ENCODE data around the gene INSM2. TPM values are rescaled to one million over a fixed set of nuclear protein-coding genes. Genes with fewer than 3 reads are reported as not detected.
A peak's percentile ranks its signal among the peaks of the same experiment; 100 is the strongest.

INSM2 gene
- polyA plus RNA-seq, 1 donor = 0.03 TPM

DNA sequence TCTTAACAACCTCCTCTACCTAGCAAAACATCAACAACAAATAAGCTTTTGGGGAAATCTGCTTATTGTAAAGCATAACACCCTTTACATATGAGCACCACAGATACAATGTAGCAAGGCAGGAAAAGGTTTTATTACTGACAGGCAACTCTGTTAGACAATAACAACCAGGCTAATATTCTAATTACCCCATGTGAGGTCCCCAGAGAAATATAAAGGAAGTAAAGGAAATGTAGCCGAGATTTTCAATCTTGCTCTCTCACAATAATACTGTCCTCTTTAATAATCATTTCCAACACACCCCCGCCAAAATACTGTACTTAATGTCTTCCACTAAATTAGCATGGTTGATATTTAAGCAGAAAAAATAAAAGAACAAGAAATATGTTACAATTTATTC lies 14.0 kb upstream of the INSM2 start:
- Histone ChIP-seq H3K36me3 (ENCODE audit: control insufficient read depth, insufficient read depth, low read length) (no peaks in the 10 kb centered on the region), H3K27me3 (ENCODE audit: control insufficient read depth, insufficient read depth, low read length) (no peaks in the 10 kb centered on the region), H3K27ac (ENCODE audit: low read length) (no peak overlapping the region), H3K4me3 (ENCODE audit: low read length) (no peak overlapping the region), H3K4me1 (ENCODE audit: control insufficient read depth, insufficient read depth, low read length) (no peaks in the 10 kb centered on the region), H3K9me3 (ENCODE audit: control insufficient read depth, low read depth, low read length) (no peaks in the 10 kb centered on the region)
- DNase-seq = no peak
- WGBS (ENCODE audit: insufficient coverage, low lambda C conversion rate) = no CpG with 5 or more reads among the region's 2 CpGs

GRCh38 chr14:35525695-35526094 lies 8.3 kb upstream of the INSM2 start:
- Histone ChIP-seq H3K4me3 (ENCODE audit: low read length) (no peak overlapping the region), H3K9me3 (ENCODE audit: control insufficient read depth, low read depth, low read length) (peaks cover 4% of the 10 kb centered on the region), H3K27ac (ENCODE audit: low read length) (no peak overlapping the region), H3K36me3 (ENCODE audit: control insufficient read depth, insufficient read depth, low read length) (no peaks in the 10 kb centered on the region), H3K27me3 (ENCODE audit: control insufficient read depth, insufficient read depth, low read length) (peaks cover 15% of the 10 kb centered on the region), H3K4me1 (ENCODE audit: control insufficient read depth, insufficient read depth, low read length) (no peaks in the 10 kb centered on the region)
- no peak for DNase-seq
- WGBS (ENCODE audit: insufficient coverage, low lambda C conversion rate) = 83% methylated on average over 1 of the region's 3 CpGs

DNA sequence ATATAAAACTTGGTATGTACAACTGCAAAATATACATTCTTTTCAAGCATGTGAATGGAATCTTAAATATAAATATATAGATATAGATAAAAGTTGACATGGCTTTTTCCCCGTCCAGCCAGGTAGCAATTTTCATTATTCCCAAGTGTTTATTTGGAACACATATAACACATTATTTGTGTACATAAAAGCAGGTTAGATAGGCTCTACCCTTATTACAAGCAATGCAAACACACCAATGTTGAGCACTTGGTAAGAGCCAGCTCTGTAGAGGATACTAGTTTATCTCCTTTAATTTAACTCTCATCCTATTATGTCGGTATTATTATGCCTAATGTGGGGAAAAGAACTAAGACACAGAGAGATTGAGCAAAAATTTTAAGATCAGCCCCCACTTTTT lies 7.0 kb upstream of the INSM2 start:
- no peak for DNase-seq
- Histone ChIP-seq H3K9me3 (ENCODE audit: control insufficient read depth, low read depth, low read length) (peaks cover 4% of the 10 kb centered on the region), H3K27me3 (ENCODE audit: control insufficient read depth, insufficient read depth, low read length) (peaks cover 25% of the 10 kb centered on the region), H3K36me3 (ENCODE audit: control insufficient read depth, insufficient read depth, low read length) (no peaks in the 10 kb centered on the region), H3K4me1 (ENCODE audit: control insufficient read depth, insufficient read depth, low read length) (no peaks in the 10 kb centered on the region), H3K27ac (ENCODE audit: low read length) (no peak overlapping the region), H3K4me3 (ENCODE audit: low read length) (no peak overlapping the region)
- WGBS (ENCODE audit: insufficient coverage, low lambda C conversion rate) = no CpG with 5 or more reads among the region's 2 CpGs

GRCh38 chr14:35531960-35532747 lies 1.8 kb upstream of the INSM2 start:
- no peak for DNase-seq
- H3K9me3 ChIP-seq (ENCODE audit: control insufficient read depth, low read depth, low read length) = peaks cover 10% of the 10 kb centered on the region
- H3K4me1 ChIP-seq (ENCODE audit: control insufficient read depth, insufficient read depth, low read length) = peaks cover 4% of the 10 kb centered on the region
- H3K27ac ChIP-seq (ENCODE audit: low read length) = no peak overlapping the region
- no peak overlapping the region for H3K4me3 ChIP-seq (ENCODE audit: low read length)
- 100% methylated on average over 1 of the region's 1 CpG for WGBS (ENCODE audit: insufficient coverage, low lambda C conversion rate)
- H3K36me3 ChIP-seq (ENCODE audit: control insufficient read depth, insufficient read depth, low read length) = no peaks in the 10 kb centered on the region
- H3K27me3 ChIP-seq (ENCODE audit: control insufficient read depth, insufficient read depth, low read length) = peaks cover 67% of the 10 kb centered on the region

GRCh38 chr14:35532783-35533356 lies 1.1 kb upstream of the INSM2 start:
- Histone ChIP-seq H3K27ac (ENCODE audit: low read length) (no peak overlapping the region), H3K27me3 (ENCODE audit: control insufficient read depth, insufficient read depth, low read length) (peaks cover 67% of the 10 kb centered on the region), H3K4me3 (ENCODE audit: low read length) (peak overlapping the region; percentile 21), H3K36me3 (ENCODE audit: control insufficient read depth, insufficient read depth, low read length) (no peaks in the 10 kb centered on the region), H3K9me3 (ENCODE audit: control insufficient read depth, low read depth, low read length) (peaks cover 10% of the 10 kb centered on the region), H3K4me1 (ENCODE audit: control insufficient read depth, insufficient read depth, low read length) (peaks cover 4% of the 10 kb centered on the region)
- DNase-seq = peak in 1 of 2 donors; percentile 21
- WGBS (ENCODE audit: insufficient coverage, low lambda C conversion rate) = no CpG with 5 or more reads among the region's 6 CpGs

DNA sequence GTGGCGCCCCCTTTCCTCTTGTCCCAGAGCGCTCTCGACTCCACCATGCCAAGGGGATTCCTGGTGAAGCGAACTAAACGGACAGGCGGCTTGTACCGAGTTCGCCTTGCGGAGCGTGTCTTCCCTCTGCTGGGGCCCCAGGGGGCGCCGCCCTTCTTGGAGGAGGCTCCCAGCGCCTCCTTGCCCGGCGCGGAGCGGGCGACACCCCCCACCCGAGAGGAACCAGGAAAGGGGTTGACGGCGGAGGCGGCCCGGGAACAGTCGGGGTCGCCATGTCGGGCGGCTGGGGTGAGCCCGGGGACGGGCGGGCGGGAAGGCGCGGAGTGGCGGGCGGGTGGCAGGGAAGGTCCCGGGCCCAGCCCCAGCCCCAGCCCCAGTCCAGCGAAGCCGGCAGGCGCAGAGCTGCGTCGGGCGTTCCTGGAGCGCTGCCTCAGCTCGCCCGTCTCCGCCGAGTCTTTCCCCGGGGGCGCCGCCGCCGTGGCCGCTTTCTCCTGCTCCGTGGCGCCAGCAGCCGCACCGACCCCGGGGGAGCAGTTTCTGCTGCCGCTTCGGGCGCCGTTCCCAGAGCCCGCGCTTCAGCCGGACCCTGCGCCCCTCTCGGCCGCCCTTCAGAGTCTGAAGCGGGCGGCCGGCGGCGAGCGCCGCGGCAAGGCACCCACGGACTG lies 376 bp downstream of the INSM2 start:
- peaks cover 4% of the 10 kb centered on the region for H3K4me1 ChIP-seq (ENCODE audit: control insufficient read depth, insufficient read depth, low read length)
- no peak overlapping the region for H3K27ac ChIP-seq (ENCODE audit: low read length)
- no CpG with 5 or more reads among the region's 77 CpGs for WGBS (ENCODE audit: insufficient coverage, low lambda C conversion rate)
- H3K9me3 ChIP-seq (ENCODE audit: control insufficient read depth, low read depth, low read length) = peaks cover 10% of the 10 kb centered on the region
- peak in 1 of 2 donors; percentile 5 for DNase-seq
- H3K36me3 ChIP-seq (ENCODE audit: control insufficient read depth, insufficient read depth, low read length) = no peaks in the 10 kb centered on the region
- H3K4me3 ChIP-seq (ENCODE audit: low read length) = peak overlapping the region; percentile 26
- peaks cover 63% of the 10 kb centered on the region for H3K27me3 ChIP-seq (ENCODE audit: control insufficient read depth, insufficient read depth, low read length)

- no peak overlapping the region for H3K27ac ChIP-seq (ENCODE audit: low read length)
- peak; percentile 49 to 71 for DNase-seq
Observed at GRCh38 chr14:35534873-35535482, 1.0 kb downstream of the INSM2 start.

GRCh38 chr14:35535483-35536112 lies 1.6 kb downstream of the INSM2 start:
- Histone ChIP-seq H3K4me1 (ENCODE audit: control insufficient read depth, insufficient read depth, low read length) (peaks cover 4% of the 10 kb centered on the region), H3K36me3 (ENCODE audit: control insufficient read depth, insufficient read depth, low read length) (no peaks in the 10 kb centered on the region), H3K9me3 (ENCODE audit: control insufficient read depth, low read depth, low read length) (peaks cover 10% of the 10 kb centered on the region), H3K4me3 (ENCODE audit: low read length) (peak overlapping the region; percentile 21), H3K27ac (ENCODE audit: low read length) (no peak overlapping the region), H3K27me3 (ENCODE audit: control insufficient read depth, insufficient read depth, low read length) (peaks cover 53% of the 10 kb centered on the region)
- WGBS (ENCODE audit: insufficient coverage, low lambda C conversion rate) = no CpG with 5 or more reads among the region's 37 CpGs
- DNase-seq = no peak

More at GRCh38 chr14:35534873-35535482, 1.0 kb downstream of the INSM2 start:
- Histone ChIP-seq H3K9me3 (ENCODE audit: control insufficient read depth, low read depth, low read length) (peaks cover 10% of the 10 kb centered on the region), H3K36me3 (ENCODE audit: control insufficient read depth, insufficient read depth, low read length) (no peaks in the 10 kb centered on the region), H3K4me1 (ENCODE audit: control insufficient read depth, insufficient read depth, low read length) (peaks cover 4% of the 10 kb centered on the region), H3K4me3 (ENCODE audit: low read length) (peak overlapping the region; percentile 21), H3K27me3 (ENCODE audit: control insufficient read depth, insufficient read depth, low read length) (peaks cover 59% of the 10 kb centered on the region)
- no CpG with 5 or more reads among the region's 55 CpGs for WGBS (ENCODE audit: insufficient coverage, low lambda C conversion rate)

DNA sequence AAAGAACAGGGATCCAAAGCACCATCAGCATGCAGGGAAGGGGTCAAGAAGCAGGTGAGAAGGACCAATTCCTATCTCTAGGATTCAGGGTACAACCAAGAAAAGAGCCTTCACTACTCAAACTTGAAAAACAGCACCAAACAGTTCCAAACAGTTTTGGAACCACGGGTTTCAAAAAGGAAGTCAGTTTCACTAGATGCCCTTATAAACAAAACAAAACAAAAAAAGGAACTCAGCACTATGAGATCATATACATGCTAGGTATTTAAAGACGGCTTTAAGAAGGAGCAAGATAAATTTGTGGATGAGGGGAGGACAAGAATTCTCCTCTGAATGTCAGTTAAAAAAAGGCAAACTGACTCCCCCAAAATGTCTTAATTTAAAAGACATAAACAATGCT lies 6.0 kb downstream of the INSM2 start:
- no peak for DNase-seq
- Histone ChIP-seq H3K9me3 (ENCODE audit: control insufficient read depth, low read depth, low read length) (peaks cover 8% of the 10 kb centered on the region), H3K4me1 (ENCODE audit: control insufficient read depth, insufficient read depth, low read length) (peaks cover 1% of the 10 kb centered on the region), H3K4me3 (ENCODE audit: low read length) (no peak overlapping the region), H3K36me3 (ENCODE audit: control insufficient read depth, insufficient read depth, low read length) (no peaks in the 10 kb centered on the region), H3K27me3 (ENCODE audit: control insufficient read depth, insufficient read depth, low read length) (peaks cover 16% of the 10 kb centered on the region), H3K27ac (ENCODE audit: low read length) (no peak overlapping the region)
- no CpG with 5 or more reads among the region's 2 CpGs for WGBS (ENCODE audit: insufficient coverage, low lambda C conversion rate)

- no peaks in the 10 kb centered on the region for H3K36me3 ChIP-seq (ENCODE audit: control insufficient read depth, insufficient read depth, low read length)
- H3K27ac ChIP-seq (ENCODE audit: low read length) = no peak overlapping the region
- no peaks in the 10 kb centered on the region for H3K9me3 ChIP-seq (ENCODE audit: control insufficient read depth, low read depth, low read length)
- DNase-seq = no peak
- 96% methylated on average over 3 of the region's 5 CpGs for WGBS (ENCODE audit: insufficient coverage, low lambda C conversion rate)
- H3K4me3 ChIP-seq (ENCODE audit: low read length) = no peak overlapping the region
- no peaks in the 10 kb centered on the region for H3K4me1 ChIP-seq (ENCODE audit: control insufficient read depth, insufficient read depth, low read length)
- H3K27me3 ChIP-seq (ENCODE audit: control insufficient read depth, insufficient read depth, low read length) = no peaks in the 10 kb centered on the region
Observed at GRCh38 chr14:35543006-35543405, 9.0 kb downstream of the INSM2 start.

Measured in large intestine (tissue), 3 donors.